Endometrial microvascular endothelial cells (primary cell): ENCODE results near the gene TMEM175. TPM values are rescaled to one million over a fixed set of nuclear protein-coding genes. Genes with fewer than 3 reads are reported as not detected.

Source experiments
- in situ Hi-C: cut with HindIII; loops from 2 replicates; pipeline ENCODE4 v1.10.0; 2017; ENCODE audit warnings: low sequenced_read_pairs, low pct_unique_long_range_greater_than_20kb; ENCODE audit errors: inconsistent ontology term
- total RNA-seq: library from RNA; depleted of rRNA; stranded (reverse); fragments of >200 nt; gene quantifications from one replicate; pipeline ENCODE4 v1.2.3, GENCODE V29; 2015; ENCODE audit errors: inconsistent ontology term

TMEM175 gene
- 16.3 TPM for total RNA-seq

- in situ Hi-C loops, result loop anchor here (5.0 kb wide), 1 partner anchor 40 kb away; the partner anchor contains the start of gene DGKQ
Observed at GRCh38 chr4:931960-932712, at the start of gene TMEM175, which contains the start of gene GAK. Gene TMEM175 (plus strand): TSS chr4:932460. CDS start chr4:947740, 15,280 bp downstream. Gene GAK (minus strand): TSS chr4:932316. CDS start chr4:932187, 129 bp downstream.

GRCh38 chr4:882646-883045 lies 49.6 kb upstream of the TMEM175 start:
- in situ Hi-C loops, result no loop called here

GRCh38 chr4:883377-884095 lies 48.7 kb upstream of the TMEM175 start:
- in situ Hi-C loops, result no loop called here

- in situ Hi-C loops, result no loop called here
Observed at GRCh38 chr4:884259-884658, 48.0 kb upstream of the TMEM175 start.

- in situ Hi-C loops, result no loop called here
Observed at GRCh38 chr4:884896-885295, 47.4 kb upstream of the TMEM175 start.

GRCh38 chr4:885353-885752 lies 46.9 kb upstream of the TMEM175 start:
- in situ Hi-C loops, result no loop called here

GRCh38 chr4:886244-886643 lies 46.0 kb upstream of the TMEM175 start:
- in situ Hi-C loops, result no loop called here

- in situ Hi-C loops, result no loop called here
Observed at GRCh38 chr4:887034-887763, 45.1 kb upstream of the TMEM175 start.

- in situ Hi-C loops, result no loop called here
Observed at GRCh38 chr4:888029-888428, 44.2 kb upstream of the TMEM175 start.

GRCh38 chr4:889516-889915 lies 42.7 kb upstream of the TMEM175 start:
- in situ Hi-C loops, result no loop called here

GRCh38 chr4:890036-890695 lies 42.1 kb upstream of the TMEM175 start:
- in situ Hi-C loops, result no loop called here

- in situ Hi-C loops, result no loop called here
Observed at GRCh38 chr4:891747-892146, 40.5 kb upstream of the TMEM175 start.

GRCh38 chr4:892780-893179 lies 39.5 kb upstream of the TMEM175 start:
- in situ Hi-C loops, result no loop called here

GRCh38 chr4:893276-893994 lies 38.8 kb upstream of the TMEM175 start:
- in situ Hi-C loops, result no loop called here

GRCh38 chr4:893995-894705 lies 38.1 kb upstream of the TMEM175 start:
- in situ Hi-C loops, result no loop called here

GRCh38 chr4:895596-895995 lies 36.7 kb upstream of the TMEM175 start:
- in situ Hi-C loops, result no loop called here

- in situ Hi-C loops, result no loop called here
Observed at GRCh38 chr4:896216-896615, 36.0 kb upstream of the TMEM175 start.

- in situ Hi-C loops, result no loop called here
Observed at GRCh38 chr4:896630-897029, 35.6 kb upstream of the TMEM175 start.
